Epithelial cell of proximal tubule (primary cell): ENCODE results near the gene ATP5F1E. TPM values are rescaled to one million over a fixed set of nuclear protein-coding genes. Genes with fewer than 3 reads are reported as not detected.
"Not testable (repeated sequence)": the region's sequence is repeated elsewhere in the genome, so short reads cannot be mapped to it uniquely, and the experiment has no call there.

ENCODE experiments used
- DNase-seq: peaks from one replicate; pipeline ENCODE4 v3.0.0-alpha.2; 2011; ENCODE audit warnings: low read depth
- H3K4me3 ChIP-seq: 2 replicates; pipeline ENCODE4 v1.5.1; 2011; ENCODE audit warnings: low read depth, mild to moderate bottlenecking, low read length
- total RNA-seq: library from RNA; depleted of rRNA; stranded (reverse); fragments of >200 nt; gene quantifications from 2 replicates; pipeline ENCODE4 v1.2.3, GENCODE V29; 2015
- TF ChIP-seq, protein P1 (sequence below): conservative IDR thresholded peaks from 2 replicates; pipeline ENCODE4 v1.5.1; 2012; ENCODE audit warnings: low read depth, mild to moderate bottlenecking, low read length

The ATP5F1E gene
- total RNA-seq, 1 donor from 2014 or later: 46.4 TPM

DNA sequence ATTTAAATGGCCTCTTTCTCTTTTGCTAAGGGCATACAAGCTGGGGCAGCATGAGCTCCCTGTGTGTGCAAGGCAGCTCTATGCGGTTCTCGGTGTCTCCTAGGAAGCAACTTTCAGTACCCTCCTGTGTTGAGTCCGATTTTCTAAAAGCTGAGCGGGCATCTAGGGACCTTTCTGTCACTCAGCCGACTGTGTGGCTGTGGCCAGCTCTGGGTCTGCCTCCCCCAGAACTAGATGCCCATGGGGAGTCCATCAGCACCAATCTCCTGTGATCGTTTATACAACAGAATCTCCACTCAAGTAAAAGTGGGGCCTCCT lies 43.6 kb downstream of the ATP5F1E start:
- DNase-seq: no peak
- H3K4me3 ChIP-seq: no peak overlapping the region
- TF ChIP-seq, protein P1, sequence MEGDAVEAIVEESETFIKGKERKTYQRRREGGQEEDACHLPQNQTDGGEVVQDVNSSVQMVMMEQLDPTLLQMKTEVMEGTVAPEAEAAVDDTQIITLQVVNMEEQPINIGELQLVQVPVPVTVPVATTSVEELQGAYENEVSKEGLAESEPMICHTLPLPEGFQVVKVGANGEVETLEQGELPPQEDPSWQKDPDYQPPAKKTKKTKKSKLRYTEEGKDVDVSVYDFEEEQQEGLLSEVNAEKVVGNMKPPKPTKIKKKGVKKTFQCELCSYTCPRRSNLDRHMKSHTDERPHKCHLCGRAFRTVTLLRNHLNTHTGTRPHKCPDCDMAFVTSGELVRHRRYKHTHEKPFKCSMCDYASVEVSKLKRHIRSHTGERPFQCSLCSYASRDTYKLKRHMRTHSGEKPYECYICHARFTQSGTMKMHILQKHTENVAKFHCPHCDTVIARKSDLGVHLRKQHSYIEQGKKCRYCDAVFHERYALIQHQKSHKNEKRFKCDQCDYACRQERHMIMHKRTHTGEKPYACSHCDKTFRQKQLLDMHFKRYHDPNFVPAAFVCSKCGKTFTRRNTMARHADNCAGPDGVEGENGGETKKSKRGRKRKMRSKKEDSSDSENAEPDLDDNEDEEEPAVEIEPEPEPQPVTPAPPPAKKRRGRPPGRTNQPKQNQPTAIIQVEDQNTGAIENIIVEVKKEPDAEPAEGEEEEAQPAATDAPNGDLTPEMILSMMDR: no peak

DNA sequence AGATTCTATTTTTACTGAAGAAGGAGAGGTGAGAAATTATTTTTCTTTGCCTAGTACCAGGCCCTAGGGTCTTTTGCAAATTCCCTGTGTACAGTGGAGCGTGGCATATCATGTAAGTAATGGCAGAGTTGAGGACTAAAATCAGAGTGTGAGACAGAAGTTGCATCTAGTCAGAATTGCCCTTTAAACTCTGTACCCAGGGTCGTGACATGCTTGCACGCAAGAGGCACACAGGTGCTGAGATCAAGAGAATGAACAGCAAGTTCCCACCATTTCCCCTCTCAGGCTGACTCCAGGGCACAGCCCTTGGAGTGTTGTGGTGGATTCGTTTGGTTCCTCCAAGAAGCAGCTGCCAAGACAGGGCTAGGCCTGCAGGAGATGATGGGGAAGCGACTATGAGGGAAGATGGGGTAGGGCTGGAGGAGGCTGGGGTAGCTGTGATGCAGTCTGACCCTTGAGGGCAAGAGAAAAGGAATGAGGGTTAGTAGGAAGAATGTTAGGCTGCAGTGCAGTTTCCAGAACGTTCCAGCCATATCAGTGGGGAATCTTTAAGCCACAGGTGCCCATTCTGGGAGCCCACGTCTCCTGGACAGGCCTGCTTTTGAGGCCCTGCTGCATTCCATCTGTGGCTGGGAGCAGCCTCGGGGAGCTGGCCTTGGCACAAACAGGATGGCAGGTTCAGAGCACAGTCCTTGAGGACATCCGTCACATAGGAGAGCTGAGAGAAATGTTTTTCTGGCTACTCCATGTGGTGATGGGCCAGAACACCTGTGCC lies 44.2 kb downstream of the ATP5F1E start:
- TF ChIP-seq, protein P1: no peak
- H3K4me3 ChIP-seq: no peak overlapping the region
- no peak for DNase-seq

DNA sequence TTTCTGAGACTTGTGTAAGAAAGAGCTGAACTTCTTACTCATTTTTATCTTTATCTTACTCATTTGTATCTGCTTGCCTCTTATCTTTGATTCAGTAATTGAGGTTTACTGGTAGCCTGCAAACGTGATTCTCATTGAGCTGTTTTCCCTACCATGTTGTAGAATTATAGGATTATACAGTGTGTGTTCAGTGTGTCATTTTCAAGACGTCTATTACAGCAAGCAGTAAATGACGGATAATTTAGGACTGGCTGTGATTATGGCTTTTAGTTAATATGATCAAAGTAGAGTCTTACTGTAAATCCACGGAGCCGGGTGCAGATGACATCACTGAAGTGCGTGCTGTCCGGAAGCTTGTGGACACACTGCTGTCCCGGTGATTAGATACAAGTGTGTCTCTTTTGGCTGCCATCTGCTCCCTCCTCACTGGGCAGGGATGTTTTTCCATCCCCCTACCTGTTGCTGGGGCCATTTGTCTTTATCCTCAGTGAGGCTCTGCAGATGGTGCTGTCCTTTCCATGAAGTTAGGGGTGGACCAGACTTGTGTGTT lies 45.1 kb downstream of the ATP5F1E start:
- TF ChIP-seq, protein P1: no peak

DNA sequence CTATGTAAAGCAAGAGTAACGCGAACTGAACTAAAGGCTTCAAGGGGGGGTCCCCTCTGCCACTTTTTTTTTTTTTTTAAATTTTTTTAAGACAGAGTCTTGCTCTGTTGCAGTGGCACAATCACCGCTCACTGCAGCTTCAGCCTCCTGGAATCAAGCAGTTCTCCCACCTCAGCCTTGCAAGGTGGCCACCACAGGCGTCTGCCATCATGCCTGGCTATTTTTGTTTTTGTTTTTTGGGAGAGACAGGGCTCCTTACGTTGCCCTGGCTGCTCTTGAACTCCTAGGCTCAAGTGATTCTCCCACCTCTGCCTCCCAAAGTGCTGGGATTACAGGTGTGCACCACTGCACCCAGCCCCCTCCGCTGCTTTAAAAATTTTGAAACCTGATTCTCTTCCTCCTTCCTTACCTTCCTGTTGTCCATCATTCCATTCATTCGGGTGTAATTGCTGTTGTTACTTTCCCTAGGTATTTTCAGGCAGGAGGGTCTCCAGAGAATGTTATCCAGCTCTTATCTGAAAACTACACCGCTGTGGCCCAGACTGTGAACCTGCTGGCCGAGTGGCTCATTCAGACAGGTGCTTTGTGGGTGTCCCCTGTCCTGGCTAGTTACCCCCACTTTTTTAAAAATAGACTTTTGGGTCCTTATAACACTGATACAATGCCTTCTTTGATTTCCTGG lies 45.7 kb downstream of the ATP5F1E start:
- no peak overlapping the region for H3K4me3 ChIP-seq
- TF ChIP-seq, protein P1: no peak
- no peak for DNase-seq

More for the DNA sequence above, 45.1 kb downstream of the ATP5F1E start:
- DNase-seq: no peak
- no peak overlapping the region for H3K4me3 ChIP-seq

DNA sequence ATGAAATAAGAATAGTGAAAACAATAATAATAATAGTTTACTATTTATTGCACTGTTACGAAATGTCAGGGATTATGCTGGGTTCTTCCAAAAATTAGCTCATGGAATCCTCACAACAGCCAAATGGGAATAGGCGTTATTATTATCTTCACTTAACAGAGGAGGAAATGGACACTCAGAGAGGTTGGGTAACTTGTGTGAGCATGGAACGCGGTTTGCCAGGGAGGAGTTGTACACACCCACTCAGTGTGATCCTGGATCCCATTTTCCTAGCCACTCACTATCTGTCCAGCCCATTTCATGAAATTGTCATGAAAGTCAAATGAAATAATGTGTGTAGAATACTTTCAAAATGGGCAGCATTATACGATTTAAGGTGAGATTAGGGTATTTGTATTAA lies 46.5 kb downstream of the ATP5F1E start:
- DNase-seq: no peak
- TF ChIP-seq, protein P1: no peak
- no peak overlapping the region for H3K4me3 ChIP-seq

DNA sequence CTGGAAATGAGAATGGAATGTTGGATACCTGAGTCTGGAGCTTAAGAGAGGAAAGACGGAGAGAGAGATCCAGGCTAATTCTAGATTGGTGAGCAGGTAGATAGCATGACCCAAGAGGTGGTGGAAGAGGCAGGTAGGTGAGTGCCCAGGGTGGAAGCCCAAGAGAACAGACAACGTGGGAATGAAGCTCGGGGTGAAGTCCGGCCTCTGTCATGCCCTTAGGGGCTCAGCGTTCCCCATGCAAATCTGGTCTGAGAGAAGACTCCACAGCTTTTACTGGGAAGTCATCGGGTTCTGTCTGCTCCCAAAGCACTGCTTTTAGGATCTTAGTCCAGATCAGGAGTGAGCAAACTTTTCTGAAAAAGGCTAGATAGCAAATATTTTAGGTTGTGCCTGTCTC lies 47.4 kb downstream of the ATP5F1E start:
- TF ChIP-seq, protein P1: no peak
- DNase-seq: no peak
- no peak overlapping the region for H3K4me3 ChIP-seq

DNA sequence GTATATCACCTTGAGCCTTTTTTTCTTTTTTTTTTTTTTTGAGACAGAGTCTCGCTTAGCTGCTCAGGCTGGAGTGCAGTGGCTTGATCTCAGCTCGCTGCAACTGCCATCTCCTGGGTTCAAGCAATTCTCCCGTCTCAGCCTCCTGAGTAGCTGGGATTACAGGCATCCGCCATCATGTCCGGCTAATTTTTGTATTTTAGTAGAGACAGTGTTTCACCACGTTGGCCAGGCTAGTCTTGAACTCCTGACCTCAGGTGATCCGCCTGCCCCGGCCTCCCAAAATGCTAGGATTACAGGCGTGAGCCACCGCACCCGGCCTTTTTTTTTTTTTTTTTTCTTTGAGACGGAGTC lies 49.0 kb downstream of the ATP5F1E start:
- DNase-seq, H3K4me3 ChIP-seq: not testable (repeated sequence)
